ENCODE data around the gene CCDC178. TPM values are rescaled to one million over a fixed set of nuclear protein-coding genes. Genes with fewer than 3 reads are reported as not detected.
A peak's percentile ranks its signal among the peaks of the same experiment; 100 is the strongest.

Gene CCDC178
- total and polyA plus RNA-seq, 2 donors (not counting 1 experiment from before 2014, with no cell fraction given), result 0.17 TPM; not detected in 1

DNA sequence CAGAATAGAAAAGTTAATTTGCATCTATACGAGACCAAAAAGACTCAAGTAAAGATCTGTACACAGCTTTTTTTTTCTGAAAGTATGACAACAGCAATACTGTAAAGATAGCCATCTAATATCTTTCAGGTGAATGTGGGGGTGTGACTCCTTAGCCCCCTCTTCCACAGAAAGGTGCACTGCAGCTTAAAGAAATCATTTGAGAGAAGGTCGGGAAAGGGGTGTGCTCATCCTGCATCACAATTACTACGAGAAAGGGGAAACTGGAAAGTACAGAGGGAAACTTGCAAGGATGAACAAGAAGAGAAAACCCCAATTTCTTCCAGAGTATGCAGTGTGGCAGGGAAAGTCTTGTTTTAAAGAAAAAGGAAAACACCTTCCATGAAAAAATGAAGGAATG lies 255.6 kb downstream of the CCDC178 start:
- Histone ChIP-seq H3K9ac (ENCODE audit: insufficient read depth, low read length) (no peak overlapping the region), H3K4me3 (replicated peaks in 1 of 4; ENCODE audit: control extremely low read depth in 1 of 4, insufficient read depth in 1 of 4, low read depth in 3 of 4, low read length in 4 of 4) (no peak overlapping the region), H3K9me3 (ENCODE audit: control insufficient read depth, insufficient read depth, low read depth, low read length) (no peaks in the 10 kb centered on the region), H3K36me3 (ENCODE audit: control insufficient read depth, insufficient read depth, low read length) (no peaks in the 10 kb centered on the region), H3K27ac (ENCODE audit: insufficient read depth, low read length) (no peak overlapping the region), H3K27me3 (ENCODE audit: control insufficient read depth, insufficient read depth, low read length) (no peaks in the 10 kb centered on the region), H3K4me2 (ENCODE audit: extremely low read depth, insufficient read depth, low read length) (no peak overlapping the region), H2AFZ (ENCODE audit: low read length) (no peak overlapping the region), H3K79me2 (ENCODE audit: control insufficient read depth, insufficient read depth, low read length) (no peaks in the 10 kb centered on the region), H4K20me1 (ENCODE audit: control insufficient read depth, extremely low read depth, insufficient read depth, low read length) (no peaks in the 10 kb centered on the region), H3K4me1 (ENCODE audit: control insufficient read depth, extremely low read depth, insufficient read depth, low read length) (no peaks in the 10 kb centered on the region)
- no peak for DNase-seq (ENCODE audit: low read depth in 2 of 2)
- TF ChIP-seq EZH2 (IDR thresholded peaks at IDR 0.05; ENCODE audit: low read length, missing control alignments), result no peak
- TF ChIP-seq, protein P1, sequence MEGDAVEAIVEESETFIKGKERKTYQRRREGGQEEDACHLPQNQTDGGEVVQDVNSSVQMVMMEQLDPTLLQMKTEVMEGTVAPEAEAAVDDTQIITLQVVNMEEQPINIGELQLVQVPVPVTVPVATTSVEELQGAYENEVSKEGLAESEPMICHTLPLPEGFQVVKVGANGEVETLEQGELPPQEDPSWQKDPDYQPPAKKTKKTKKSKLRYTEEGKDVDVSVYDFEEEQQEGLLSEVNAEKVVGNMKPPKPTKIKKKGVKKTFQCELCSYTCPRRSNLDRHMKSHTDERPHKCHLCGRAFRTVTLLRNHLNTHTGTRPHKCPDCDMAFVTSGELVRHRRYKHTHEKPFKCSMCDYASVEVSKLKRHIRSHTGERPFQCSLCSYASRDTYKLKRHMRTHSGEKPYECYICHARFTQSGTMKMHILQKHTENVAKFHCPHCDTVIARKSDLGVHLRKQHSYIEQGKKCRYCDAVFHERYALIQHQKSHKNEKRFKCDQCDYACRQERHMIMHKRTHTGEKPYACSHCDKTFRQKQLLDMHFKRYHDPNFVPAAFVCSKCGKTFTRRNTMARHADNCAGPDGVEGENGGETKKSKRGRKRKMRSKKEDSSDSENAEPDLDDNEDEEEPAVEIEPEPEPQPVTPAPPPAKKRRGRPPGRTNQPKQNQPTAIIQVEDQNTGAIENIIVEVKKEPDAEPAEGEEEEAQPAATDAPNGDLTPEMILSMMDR (conservative IDR thresholded peaks at IDR 0.05 in 1 of 2, IDR thresholded peaks at IDR 0.05 in 1 of 2; ENCODE audit: low read depth in 1 of 2, low read length in 2 of 2), result no peak

DNA sequence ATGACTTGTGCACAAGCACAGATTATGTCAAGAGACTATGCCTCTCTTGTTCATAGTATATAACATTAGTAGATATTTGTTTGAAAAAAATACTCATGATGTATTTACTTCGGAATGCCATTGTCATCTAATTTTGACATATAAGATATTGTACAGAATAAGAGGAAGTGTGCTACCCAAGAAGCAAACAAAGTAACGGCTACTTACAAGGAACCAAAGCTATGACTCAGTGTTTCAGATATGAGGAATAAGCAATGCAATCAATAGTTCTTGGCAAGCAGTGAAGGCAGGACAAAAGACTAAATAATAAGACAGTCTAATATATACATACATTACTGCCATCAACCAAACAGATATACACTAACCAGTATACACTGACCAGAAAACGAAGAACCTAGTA lies 256.3 kb downstream of the CCDC178 start:
- H3K4me1 ChIP-seq (ENCODE audit: control insufficient read depth, extremely low read depth, insufficient read depth, low read length), result no peaks in the 10 kb centered on the region
- H3K27me3 ChIP-seq (ENCODE audit: control insufficient read depth, insufficient read depth, low read length), result no peaks in the 10 kb centered on the region
- DNase-seq (ENCODE audit: low read depth in 2 of 2), result peak; percentile 11 to 20
- H3K9ac ChIP-seq (ENCODE audit: insufficient read depth, low read length), result no peak overlapping the region
- H3K4me2 ChIP-seq (ENCODE audit: extremely low read depth, insufficient read depth, low read length), result no peak overlapping the region
- TF ChIP-seq, protein P1 (conservative IDR thresholded peaks at IDR 0.05 in 1 of 2, IDR thresholded peaks at IDR 0.05 in 1 of 2; ENCODE audit: low read depth in 1 of 2, low read length in 2 of 2), result no peak
- TF ChIP-seq EZH2 (IDR thresholded peaks at IDR 0.05; ENCODE audit: low read length, missing control alignments), result no peak
- H3K9me3 ChIP-seq (ENCODE audit: control insufficient read depth, insufficient read depth, low read depth, low read length), result no peaks in the 10 kb centered on the region
- no peaks in the 10 kb centered on the region for H4K20me1 ChIP-seq (ENCODE audit: control insufficient read depth, extremely low read depth, insufficient read depth, low read length)
- H3K36me3 ChIP-seq (ENCODE audit: control insufficient read depth, insufficient read depth, low read length), result no peaks in the 10 kb centered on the region
- no peak overlapping the region for H2AFZ ChIP-seq (ENCODE audit: low read length)
- no peak overlapping the region for H3K27ac ChIP-seq (ENCODE audit: insufficient read depth, low read length)
- no peaks in the 10 kb centered on the region for H3K79me2 ChIP-seq (ENCODE audit: control insufficient read depth, insufficient read depth, low read length)
- no peak overlapping the region for H3K4me3 ChIP-seq (replicated peaks in 1 of 4; ENCODE audit: control extremely low read depth in 1 of 4, insufficient read depth in 1 of 4, low read depth in 3 of 4, low read length in 4 of 4)

DNA sequence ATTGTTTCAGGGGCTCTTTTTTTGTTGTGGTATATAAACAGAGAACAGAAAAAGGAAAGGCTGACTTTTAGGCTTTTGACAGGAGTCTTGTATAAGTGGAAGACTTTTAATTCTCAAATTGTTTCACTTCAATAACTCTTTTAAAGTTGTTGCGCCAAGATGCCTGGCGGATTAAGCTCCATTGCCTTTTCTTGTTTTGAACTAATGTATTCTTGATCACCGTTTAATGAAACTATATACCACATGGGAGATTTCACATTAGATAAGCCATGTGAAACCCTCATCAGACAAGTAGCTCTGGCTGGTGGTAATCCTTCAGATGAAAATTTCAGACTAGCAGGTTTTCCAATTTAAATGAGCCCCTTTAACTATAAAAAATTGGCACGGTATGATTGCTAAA lies 257.4 kb downstream of the CCDC178 start:
- DNase-seq (ENCODE audit: low read depth in 2 of 2), result no peak
- TF ChIP-seq, protein P1 (conservative IDR thresholded peaks at IDR 0.05 in 1 of 2, IDR thresholded peaks at IDR 0.05 in 1 of 2; ENCODE audit: low read depth in 1 of 2, low read length in 2 of 2), result no peak
- no peak for TF ChIP-seq EZH2 (IDR thresholded peaks at IDR 0.05; ENCODE audit: low read length, missing control alignments)
- Histone ChIP-seq H3K27me3 (ENCODE audit: control insufficient read depth, insufficient read depth, low read length) (no peaks in the 10 kb centered on the region), H3K4me3 (replicated peaks in 1 of 4; ENCODE audit: control extremely low read depth in 1 of 4, insufficient read depth in 1 of 4, low read depth in 3 of 4, low read length in 4 of 4) (no peak overlapping the region), H3K36me3 (ENCODE audit: control insufficient read depth, insufficient read depth, low read length) (no peaks in the 10 kb centered on the region), H3K79me2 (ENCODE audit: control insufficient read depth, insufficient read depth, low read length) (no peaks in the 10 kb centered on the region), H3K4me2 (ENCODE audit: extremely low read depth, insufficient read depth, low read length) (no peak overlapping the region), H2AFZ (ENCODE audit: low read length) (no peak overlapping the region), H3K9ac (ENCODE audit: insufficient read depth, low read length) (no peak overlapping the region), H3K9me3 (ENCODE audit: control insufficient read depth, insufficient read depth, low read depth, low read length) (no peaks in the 10 kb centered on the region), H3K4me1 (ENCODE audit: control insufficient read depth, extremely low read depth, insufficient read depth, low read length) (no peaks in the 10 kb centered on the region), H4K20me1 (ENCODE audit: control insufficient read depth, extremely low read depth, insufficient read depth, low read length) (no peaks in the 10 kb centered on the region), H3K27ac (ENCODE audit: insufficient read depth, low read length) (no peak overlapping the region)
